K562 (cell line): ENCODE results near the gene BIN1.

Source experiments
- CBX5 ChIP-seq: IDR thresholded peaks from 2 replicates; pipeline ENCODE4 v1.6.1; 2014; ENCODE audit warnings: low read depth, borderline replicate concordance
- CREB1 ChIP-seq, 2 experiments: sonication (generic) in 1 of 2; formaldehyde crosslinking in 1 of 2; IDR thresholded peaks; 2 replicates each; pipeline versions ENCODE4 v1.6.1 to v1.8.0; 2012 to 2022; ENCODE audit warnings: inconsistent platforms in 1 of 2, mild to moderate bottlenecking in 1 of 2, missing genetic modification reagents in 1 of 2, moderate library complexity in 1 of 2
- ETV6 ChIP-seq, 3 experiments: fragments of 150-350 bp in 1 of 3; sonication (generic) in 1 of 3; formaldehyde crosslinking in 1 of 3; IDR thresholded peaks; 2 replicates each; pipeline versions ENCODE4 v1.6.1 to v1.8.0; 2014 to 2022; ENCODE audit warnings: borderline replicate concordance in 2 of 3, low read depth in 2 of 3, antibody characterized with exemption in 1 of 3, low read length in 1 of 3, mild to moderate bottlenecking in 1 of 3, missing genetic modification reagents in 1 of 3
- HCFC1 ChIP-seq: IDR thresholded peaks from 2 replicates; pipeline ENCODE4 v1.6.1; 2012; ENCODE audit warnings: low read depth, low read length, improper control_type of control experiment
- MYNN ChIP-seq, 2 experiments: sonication (generic); formaldehyde crosslinking in 1 of 2; IDR thresholded peaks; 2 replicates each; pipeline versions ENCODE4 v1.5.0 to v1.6.1; 2016 to 2020; ENCODE audit warnings: antibody characterized with exemption in 1 of 2, missing genetic modification reagents in 1 of 2
- NR3C1 ChIP-seq: sonication (generic); formaldehyde crosslinking; IDR thresholded peaks from 2 replicates; pipeline ENCODE4 v1.8.1; 2022; ENCODE audit warnings: missing genetic modification reagents
- RAD21 ChIP-seq, 2 experiments: fragments of 250-450 bp in 1 of 2; fragments of 450-650 bp in 1 of 2; sonication (Bioruptor Pico) in 1 of 2; formaldehyde crosslinking in 1 of 2; IDR thresholded peaks in 1 of 2; conservative IDR thresholded peaks in 1 of 2; 2 replicates each; pipeline versions ENCODE4 v1.4.0 to v1.8.0; 2020 to 2022; ENCODE audit warnings: mild to moderate bottlenecking in 2 of 2, moderate library complexity in 1 of 2
- SRF ChIP-seq, 2 experiments: fragments of 250-450, 450-650 bp in 1 of 2; sonication (Bioruptor Pico) in 1 of 2; sonication (generic) in 1 of 2; formaldehyde crosslinking; IDR thresholded peaks; 2 replicates each; pipeline versions ENCODE4 v1.5.0 to v1.5.1; 2020 to 2022; ENCODE audit warnings: mild to moderate bottlenecking in 1 of 2, missing genetic modification reagents in 1 of 2
- ZNF589 ChIP-seq: fragments of 200-800 bp; sonication (Bioruptor generic); IDR thresholded peaks from 2 replicates; pipeline ENCODE4 v1.6.1; 2016; ENCODE audit warnings: low read depth, missing genetic modification characterization, missing compliant biosample characterization
- TF ChIP-seq, protein P1 (sequence below): sonication (generic); formaldehyde crosslinking; IDR thresholded peaks from 2 replicates; pipeline ENCODE4 v1.8.0; 2022; ENCODE audit warnings: mild to moderate bottlenecking, missing genetic modification reagents, borderline replicate concordance
- TF ChIP-seq, protein P2 (sequence below): sonication (generic); IDR thresholded peaks from 2 replicates; pipeline ENCODE4 v1.6.1; 2016

DNA sequence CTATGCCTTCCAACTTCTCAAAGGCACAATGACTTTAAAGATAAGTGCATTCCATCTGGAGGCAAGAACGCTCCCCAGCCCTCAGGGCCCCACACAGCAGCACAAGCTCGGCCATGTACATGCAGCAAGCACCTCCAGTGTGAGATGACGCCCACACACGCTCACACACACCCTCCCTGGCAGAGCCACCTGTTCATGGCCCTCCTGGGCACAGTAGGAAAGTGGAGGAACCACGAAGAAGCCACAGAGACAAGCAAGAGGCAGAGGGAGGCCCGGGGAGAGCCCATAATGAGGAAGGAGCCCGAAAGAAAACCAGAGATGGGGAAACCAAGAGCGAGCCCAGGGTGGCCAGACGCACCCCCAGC, 21.7 kb downstream of the BIN1 start:
- no peak for TF ChIP-seq NR3C1
- TF ChIP-seq CBX5 = no peak
- TF ChIP-seq ETV6 (IDR thresholded peaks at IDR 0.05; ENCODE audit: borderline replicate concordance in 1 of 2, low read depth in 2 of 2, low read length in 1 of 2) = no peak
- TF ChIP-seq ETV6 (CRISPR knock-in tag; IDR thresholded peaks at IDR 0.05; ENCODE audit: borderline replicate concordance) = no peak
- no peak for TF ChIP-seq ZNF589 (CRISPR knock-in tag)
- no peak for TF ChIP-seq CREB1 (IDR thresholded peaks at IDR 0.05)
- TF ChIP-seq CREB1 (CRISPR knock-in tag; IDR thresholded peaks at IDR 0.05) = no peak
- TF ChIP-seq, protein P1, sequence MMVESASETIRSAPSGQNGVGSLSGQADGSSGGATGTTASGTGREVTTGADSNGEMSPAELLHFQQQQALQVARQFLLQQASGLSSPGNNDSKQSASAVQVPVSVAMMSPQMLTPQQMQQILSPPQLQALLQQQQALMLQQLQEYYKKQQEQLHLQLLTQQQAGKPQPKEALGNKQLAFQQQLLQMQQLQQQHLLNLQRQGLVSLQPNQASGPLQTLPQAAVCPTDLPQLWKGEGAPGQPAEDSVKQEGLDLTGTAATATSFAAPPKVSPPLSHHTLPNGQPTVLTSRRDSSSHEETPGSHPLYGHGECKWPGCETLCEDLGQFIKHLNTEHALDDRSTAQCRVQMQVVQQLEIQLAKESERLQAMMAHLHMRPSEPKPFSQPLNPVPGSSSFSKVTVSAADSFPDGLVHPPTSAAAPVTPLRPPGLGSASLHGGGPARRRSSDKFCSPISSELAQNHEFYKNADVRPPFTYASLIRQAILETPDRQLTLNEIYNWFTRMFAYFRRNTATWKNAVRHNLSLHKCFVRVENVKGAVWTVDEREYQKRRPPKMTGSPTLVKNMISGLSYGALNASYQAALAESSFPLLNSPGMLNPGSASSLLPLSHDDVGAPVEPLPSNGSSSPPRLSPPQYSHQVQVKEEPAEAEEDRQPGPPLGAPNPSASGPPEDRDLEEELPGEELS (CRISPR knock-in tag) = no peak
- TF ChIP-seq, protein P2, sequence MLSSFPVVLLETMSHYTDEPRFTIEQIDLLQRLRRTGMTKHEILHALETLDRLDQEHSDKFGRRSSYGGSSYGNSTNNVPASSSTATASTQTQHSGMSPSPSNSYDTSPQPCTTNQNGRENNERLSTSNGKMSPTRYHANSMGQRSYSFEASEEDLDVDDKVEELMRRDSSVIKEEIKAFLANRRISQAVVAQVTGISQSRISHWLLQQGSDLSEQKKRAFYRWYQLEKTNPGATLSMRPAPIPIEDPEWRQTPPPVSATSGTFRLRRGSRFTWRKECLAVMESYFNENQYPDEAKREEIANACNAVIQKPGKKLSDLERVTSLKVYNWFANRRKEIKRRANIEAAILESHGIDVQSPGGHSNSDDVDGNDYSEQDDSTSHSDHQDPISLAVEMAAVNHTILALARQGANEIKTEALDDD = no peak
- TF ChIP-seq SRF (CRISPR knock-in tag; IDR thresholded peaks at IDR 0.05) = no peak
- TF ChIP-seq MYNN (IDR thresholded peaks at IDR 0.05) = no peak
- no peak for TF ChIP-seq MYNN (CRISPR knock-in tag; IDR thresholded peaks at IDR 0.05)
- TF ChIP-seq RAD21 (CRISPR knock-in tag; conservative IDR thresholded peaks at IDR 0.05 in 1 of 2, IDR thresholded peaks at IDR 0.05 in 1 of 2) = no peak
- no peak for TF ChIP-seq HCFC1
